Measurements from ENCODE around the gene VAV1. TPM values are rescaled to one million over a fixed set of nuclear protein-coding genes. Genes with fewer than 3 reads are reported as not detected.
"Not testable (repeated sequence)": the region's sequence is repeated elsewhere in the genome, so short reads cannot be mapped to it uniquely, and the experiment has no call there.

Gene VAV1
- total RNA-seq, 1 donor from 2014 or later: 161 TPM

- intact Hi-C loops (cut with micrococcal nuclease): no loop called here
Measured at GRCh38 chr19:6812612-6813011, 40.1 kb downstream of the VAV1 start.

GRCh38 chr19:6813659-6814058, 41.2 kb downstream of the VAV1 start:
- intact Hi-C loops (cut with micrococcal nuclease): loop anchor here (1.0 to 2.0 kb wide), 2 partner anchors 11 to 41 kb away; partner anchors contain the start of gene VAV1

GRCh38 chr19:6817179-6817578, 44.7 kb downstream of the VAV1 start:
- intact Hi-C loops (cut with micrococcal nuclease): no loop called here

GRCh38 chr19:6818246-6818645, 45.7 kb downstream of the VAV1 start:
- intact Hi-C loops (cut with micrococcal nuclease): no loop called here

- intact Hi-C loops (cut with micrococcal nuclease): no loop called here
Measured at GRCh38 chr19:6819323-6819722, 46.8 kb downstream of the VAV1 start.

GRCh38 chr19:6820237-6820636, 47.7 kb downstream of the VAV1 start:
- intact Hi-C loops (cut with micrococcal nuclease): no loop called here

GRCh38 chr19:6821639-6822310, 49.3 kb downstream of the VAV1 start:
- intact Hi-C loops (cut with micrococcal nuclease): no loop called here

GRCh38 chr19:6822311-6822670, 49.8 kb downstream of the VAV1 start:
- intact Hi-C loops (cut with micrococcal nuclease): no loop called here

GRCh38 chr19:6825076-6825774, 52.7 kb downstream of the VAV1 start:
- intact Hi-C loops (cut with micrococcal nuclease): no loop called here

- intact Hi-C loops (cut with micrococcal nuclease): no loop called here
Measured at GRCh38 chr19:6826281-6826920, 53.9 kb downstream of the VAV1 start.

- intact Hi-C loops (cut with micrococcal nuclease): no loop called here
Measured at GRCh38 chr19:6828306-6828697, 55.8 kb downstream of the VAV1 start.

- intact Hi-C loops (cut with micrococcal nuclease): loop anchor here (1.0 kb wide), 2 partner anchors 57 to 62 kb away; partner anchors contain the start of genes SH2D3A and VAV1
Measured at GRCh38 chr19:6828698-6829633, 56.5 kb downstream of the VAV1 start.

- intact Hi-C loops (cut with micrococcal nuclease): loop anchor here (1.0 kb wide), 2 partner anchors 58 to 63 kb away; partner anchors contain the start of genes SH2D3A and VAV1
Measured at GRCh38 chr19:6829829-6830228, 57.3 kb downstream of the VAV1 start.

GRCh38 chr19:6831084-6831483, 58.6 kb downstream of the VAV1 start:
- intact Hi-C loops (cut with micrococcal nuclease): not testable (repeated sequence)

- intact Hi-C loops (cut with micrococcal nuclease): no loop called here
Measured at GRCh38 chr19:6832412-6832811, 59.9 kb downstream of the VAV1 start.

- intact Hi-C loops (cut with micrococcal nuclease): no loop called here
Measured at GRCh38 chr19:6833166-6833790, 60.8 kb downstream of the VAV1 start.

- intact Hi-C loops (cut with micrococcal nuclease): no loop called here
Measured at GRCh38 chr19:6834433-6834832, 61.9 kb downstream of the VAV1 start.

GRCh38 chr19:6835501-6835900, 63.0 kb downstream of the VAV1 start:
- intact Hi-C loops (cut with micrococcal nuclease): no loop called here

GRCh38 chr19:6837525-6837924, 65.0 kb downstream of the VAV1 start:
- intact Hi-C loops (cut with micrococcal nuclease): no loop called here

- intact Hi-C loops (cut with micrococcal nuclease): no loop called here
Measured at GRCh38 chr19:6838062-6838655, 65.7 kb downstream of the VAV1 start.
